Measurements from ENCODE around the gene TAPT1. TPM values are rescaled to one million over a fixed set of nuclear protein-coding genes. Genes with fewer than 3 reads are reported as not detected.
A peak's percentile ranks its signal among the peaks of the same experiment; 100 is the strongest.

TAPT1 gene
- total RNA-seq, 2 experiments from 2014 or later = 35.6 TPM

- ChIA-PET CTCF (no interaction called here), POLR2A (no interaction called here)
- peaks cover 20% of the 10 kb centered on the region for H3K9me3 Mint-ChIP-seq
- H3K27ac Mint-ChIP-seq = no peak overlapping the region
- no peak overlapping the region for H3K4me3 Mint-ChIP-seq
- H3K4me1 Mint-ChIP-seq (ENCODE audit: low read depth) = no peaks in the 10 kb centered on the region
- no peaks in the 10 kb centered on the region for H3K36me3 Mint-ChIP-seq
- H3K27me3 Mint-ChIP-seq = peaks cover 19% of the 10 kb centered on the region
- intact Hi-C loops (cut with micrococcal nuclease) = no loop called here
- no peak for DNase-seq
Measured at GRCh38 chr4:16139066-16139945, 87.0 kb downstream of the TAPT1 start.

GRCh38 chr4:16136827-16137226 lies 89.4 kb downstream of the TAPT1 start:
- no peak overlapping the region for H3K27ac Mint-ChIP-seq
- peaks cover 8% of the 10 kb centered on the region for H3K9me3 Mint-ChIP-seq
- intact Hi-C loops (cut with micrococcal nuclease) = no loop called here
- no peak overlapping the region for H3K4me3 Mint-ChIP-seq
- H3K4me1 Mint-ChIP-seq (ENCODE audit: low read depth) = no peaks in the 10 kb centered on the region
- ChIA-PET CTCF (no interaction called here), POLR2A (no interaction called here)
- DNase-seq = no peak
- peaks cover 20% of the 10 kb centered on the region for H3K27me3 Mint-ChIP-seq
- no peaks in the 10 kb centered on the region for H3K36me3 Mint-ChIP-seq

- Mint-ChIP-seq H3K4me3 (no peak overlapping the region), H3K36me3 (no peaks in the 10 kb centered on the region), H3K4me1 (ENCODE audit: low read depth) (no peaks in the 10 kb centered on the region), H3K27ac (no peak overlapping the region), H3K9me3 (peaks cover 4% of the 10 kb centered on the region), H3K27me3 (peaks cover 20% of the 10 kb centered on the region)
- ChIA-PET CTCF (no interaction called here), POLR2A (no interaction called here)
- intact Hi-C loops (cut with micrococcal nuclease) = no loop called here
- no peak for DNase-seq
Measured at GRCh38 chr4:16136311-16136710, 90.0 kb downstream of the TAPT1 start.

DNA sequence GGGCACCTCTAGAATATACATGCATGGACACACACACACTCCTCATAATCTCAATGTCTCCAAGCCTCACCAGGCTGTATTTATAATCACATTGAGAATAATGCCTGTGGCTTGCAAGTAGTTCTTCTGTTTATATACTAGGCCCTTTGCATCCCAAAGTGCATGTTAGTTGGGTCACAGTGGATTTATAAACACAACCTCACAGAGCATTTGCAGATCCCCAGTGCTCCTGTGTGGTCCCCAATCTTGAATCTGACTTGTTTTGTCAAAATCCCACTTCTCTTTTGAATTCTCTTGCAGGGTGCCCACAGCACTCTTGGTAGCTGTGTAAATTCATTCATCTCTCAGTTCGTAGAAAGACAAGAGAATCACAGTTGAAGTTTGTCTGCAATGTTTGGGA lies 92.9 kb downstream of the TAPT1 start:
- H3K27me3 Mint-ChIP-seq = peaks cover 7% of the 10 kb centered on the region
- H3K9me3 Mint-ChIP-seq = no peaks in the 10 kb centered on the region
- no peaks in the 10 kb centered on the region for H3K4me1 Mint-ChIP-seq (ENCODE audit: low read depth)
- H3K4me3 Mint-ChIP-seq = no peak overlapping the region
- ChIA-PET CTCF (no interaction called here), POLR2A (no interaction called here)
- H3K36me3 Mint-ChIP-seq = no peaks in the 10 kb centered on the region
- intact Hi-C loops (cut with micrococcal nuclease) = no loop called here
- DNase-seq = no peak
- no peak overlapping the region for H3K27ac Mint-ChIP-seq

GRCh38 chr4:16131293-16131692 lies 95.0 kb downstream of the TAPT1 start:
- H3K4me3 Mint-ChIP-seq = no peak overlapping the region
- no peaks in the 10 kb centered on the region for H3K36me3 Mint-ChIP-seq
- ChIA-PET POLR2A (interaction anchor here (0.6 kb wide), 1 partner anchor 15 kb away, joined by 5 read pairs; no protein-coding TSS in a partner anchor), CTCF (no interaction called here)
- H3K27ac Mint-ChIP-seq = no peak overlapping the region
- H3K4me1 Mint-ChIP-seq (ENCODE audit: low read depth) = no peaks in the 10 kb centered on the region
- no peaks in the 10 kb centered on the region for H3K9me3 Mint-ChIP-seq
- intact Hi-C loops (cut with micrococcal nuclease) = no loop called here
- H3K27me3 Mint-ChIP-seq = peaks cover 7% of the 10 kb centered on the region
- no peak for DNase-seq

DNA sequence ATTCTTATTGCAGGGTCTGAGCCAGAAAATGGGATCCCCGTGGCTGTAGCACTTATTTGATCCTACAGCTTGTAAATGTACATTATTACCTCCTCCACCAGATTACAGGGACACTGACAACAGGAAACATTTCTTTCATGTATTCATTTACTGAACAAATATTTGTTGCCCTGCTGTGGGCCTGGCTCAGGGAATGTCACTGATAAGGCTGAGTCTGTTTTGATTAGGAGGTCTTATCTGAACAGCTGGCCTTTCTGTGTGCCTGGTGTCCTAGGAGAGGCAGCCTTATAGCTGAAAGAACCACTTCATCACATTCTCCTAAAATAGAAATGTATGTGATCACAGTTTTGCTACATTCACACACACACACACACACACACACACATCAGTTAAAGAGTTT lies 96.9 kb downstream of the TAPT1 start:
- POLR2A ChIA-PET = no interaction called here
- Mint-ChIP-seq H3K27ac (no peak overlapping the region), H3K4me1 (ENCODE audit: low read depth) (no peaks in the 10 kb centered on the region), H3K27me3 (peaks cover 1% of the 10 kb centered on the region), H3K9me3 (no peaks in the 10 kb centered on the region), H3K36me3 (no peaks in the 10 kb centered on the region), H3K4me3 (no peak overlapping the region)
- DNase-seq = no peak
- intact Hi-C loops (cut with micrococcal nuclease) = no loop called here
- CTCF ChIA-PET = no interaction called here

DNA sequence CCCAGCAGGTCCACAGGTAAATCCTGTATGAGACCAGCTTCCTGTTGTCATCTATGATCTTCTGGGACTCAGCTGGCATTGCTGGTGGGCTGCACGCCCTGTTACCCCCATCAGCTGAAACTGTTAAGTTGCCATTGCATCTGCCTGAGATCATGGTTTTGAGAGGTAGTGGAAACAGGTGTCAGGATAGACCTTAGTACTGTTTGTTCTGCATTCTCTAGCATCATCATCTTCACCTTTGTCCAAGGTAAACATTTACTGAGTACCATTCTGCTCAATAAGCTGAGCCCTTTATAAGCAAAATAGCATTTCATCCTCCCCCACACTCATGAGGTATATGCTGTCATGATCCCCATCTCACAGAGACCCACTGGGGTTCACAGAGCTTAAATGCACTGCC lies 99.6 kb downstream of the TAPT1 start:
- POLR2A ChIA-PET = no interaction called here
- no peaks in the 10 kb centered on the region for H3K27me3 Mint-ChIP-seq
- intact Hi-C loops (cut with micrococcal nuclease) = no loop called here
- CTCF ChIA-PET = no interaction called here
- H3K36me3 Mint-ChIP-seq = no peaks in the 10 kb centered on the region
- no peaks in the 10 kb centered on the region for H3K9me3 Mint-ChIP-seq
- no peak for DNase-seq
- peaks cover 14% of the 10 kb centered on the region for H3K4me1 Mint-ChIP-seq (ENCODE audit: low read depth)
- no peak overlapping the region for H3K27ac Mint-ChIP-seq
- H3K4me3 Mint-ChIP-seq = no peak overlapping the region

DNA sequence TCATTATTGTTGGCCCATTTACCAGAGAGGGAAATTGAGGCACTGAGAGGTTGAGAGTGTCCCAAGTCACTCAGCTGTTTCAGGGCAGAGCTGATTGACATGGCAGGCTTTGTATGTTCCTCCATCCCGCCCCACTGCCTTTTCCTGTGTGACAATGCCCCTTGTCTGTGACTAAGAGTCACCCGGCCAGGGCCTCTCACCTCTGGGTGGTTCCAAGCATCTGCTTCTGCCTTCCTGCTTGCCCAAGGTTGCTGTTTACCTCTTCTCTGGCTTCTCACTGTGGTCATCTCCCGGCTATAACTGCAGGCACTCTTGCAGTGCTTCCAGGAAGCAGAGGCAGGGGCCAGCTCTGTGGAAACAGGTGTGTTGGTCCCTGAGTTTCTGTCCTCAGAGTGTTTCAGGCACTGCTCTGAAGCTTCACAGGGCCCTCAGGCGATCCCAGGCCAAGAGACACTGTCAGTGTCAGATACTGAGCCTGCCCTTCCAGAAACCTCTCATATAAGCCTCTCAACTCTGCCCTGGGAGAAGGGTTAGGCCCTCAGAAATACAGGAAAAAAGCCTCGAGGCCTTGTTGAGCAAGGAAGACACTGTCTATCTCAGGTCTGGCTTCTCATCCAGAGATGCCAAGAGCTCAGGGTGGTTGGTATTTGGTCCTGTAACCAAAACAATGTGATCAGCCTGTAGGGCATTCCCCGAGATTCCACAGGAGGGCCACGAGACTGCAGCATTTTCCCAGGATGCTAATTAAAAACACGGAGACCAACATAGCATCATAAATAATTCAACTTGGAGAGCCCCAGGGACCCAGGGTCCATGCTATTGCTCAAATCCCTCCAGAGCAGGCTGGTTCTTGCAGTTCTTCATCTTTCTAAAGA lies 100.5 kb downstream of the TAPT1 start:
- peak; percentile 15 for DNase-seq
- H3K36me3 Mint-ChIP-seq = no peaks in the 10 kb centered on the region
- H3K27me3 Mint-ChIP-seq = no peaks in the 10 kb centered on the region
- H3K9me3 Mint-ChIP-seq = no peaks in the 10 kb centered on the region
- intact Hi-C loops (cut with micrococcal nuclease) = no loop called here
- POLR2A ChIA-PET = no interaction called here
- no peak overlapping the region for H3K27ac Mint-ChIP-seq
- CTCF ChIA-PET = no interaction called here
- H3K4me3 Mint-ChIP-seq = no peak overlapping the region
- H3K4me1 Mint-ChIP-seq (ENCODE audit: low read depth) = peaks cover 14% of the 10 kb centered on the region

GRCh38 chr4:16124232-16124631 lies 102.0 kb downstream of the TAPT1 start:
- H3K4me3 Mint-ChIP-seq = no peak overlapping the region
- H3K36me3 Mint-ChIP-seq = no peaks in the 10 kb centered on the region
- no peak overlapping the region for H3K27ac Mint-ChIP-seq
- H3K9me3 Mint-ChIP-seq = no peaks in the 10 kb centered on the region
- POLR2A ChIA-PET = no interaction called here
- peaks cover 3% of the 10 kb centered on the region for H3K27me3 Mint-ChIP-seq
- CTCF ChIA-PET = interaction anchor here (0.6 kb wide), 1 partner anchor 179 kb away, joined by 6 read pairs; no protein-coding TSS in a partner anchor
- intact Hi-C loops (cut with micrococcal nuclease) = no loop called here
- H3K4me1 Mint-ChIP-seq (ENCODE audit: low read depth) = peaks cover 14% of the 10 kb centered on the region
- DNase-seq = no peak

DNA sequence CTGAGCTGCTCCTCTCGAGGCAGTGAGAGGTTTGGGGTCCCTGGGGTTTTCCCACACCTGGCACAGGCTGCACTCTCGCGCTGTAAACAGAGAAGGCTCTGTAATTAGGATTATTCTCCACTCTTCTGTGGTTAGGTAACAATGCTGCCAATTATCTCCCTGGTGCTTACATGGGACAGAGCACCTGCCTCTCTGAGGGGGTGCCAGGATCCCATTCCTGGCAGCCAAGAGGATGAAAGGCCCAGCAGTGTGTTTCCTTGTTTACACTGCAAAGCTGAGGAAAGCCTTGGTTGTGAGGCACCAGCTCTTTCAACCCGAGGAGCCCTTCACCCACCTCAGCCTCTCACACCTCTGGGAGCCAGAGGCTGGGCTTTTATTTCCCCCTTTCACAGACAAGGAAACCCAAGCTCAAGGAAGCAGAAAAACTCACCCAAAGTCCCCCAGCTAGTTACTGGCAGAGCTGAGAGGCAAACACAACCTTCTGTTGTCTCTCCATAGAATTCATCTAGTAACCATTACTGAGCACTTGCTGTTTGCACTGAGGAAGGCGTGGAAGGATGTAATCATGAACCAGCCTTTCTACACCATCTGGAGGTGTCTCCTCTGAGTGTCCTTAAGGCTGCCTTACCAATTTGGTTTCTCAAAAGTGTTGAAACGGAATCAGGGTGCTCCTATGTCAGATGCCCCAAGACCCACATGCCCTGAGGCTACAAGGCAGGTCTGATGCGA lies 102.8 kb downstream of the TAPT1 start:
- H3K4me3 Mint-ChIP-seq = no peak overlapping the region
- DNase-seq = no peak
- no peaks in the 10 kb centered on the region for H3K9me3 Mint-ChIP-seq
- peaks cover 14% of the 10 kb centered on the region for H3K4me1 Mint-ChIP-seq (ENCODE audit: low read depth)
- POLR2A ChIA-PET = no interaction called here
- intact Hi-C loops (cut with micrococcal nuclease) = no loop called here
- H3K27me3 Mint-ChIP-seq = peaks cover 3% of the 10 kb centered on the region
- no peak overlapping the region for H3K27ac Mint-ChIP-seq
- no peaks in the 10 kb centered on the region for H3K36me3 Mint-ChIP-seq
- CTCF ChIA-PET = interaction anchor here (0.6 kb wide), 1 partner anchor 180 kb away, joined by 6 read pairs; no protein-coding TSS in a partner anchor

DNA sequence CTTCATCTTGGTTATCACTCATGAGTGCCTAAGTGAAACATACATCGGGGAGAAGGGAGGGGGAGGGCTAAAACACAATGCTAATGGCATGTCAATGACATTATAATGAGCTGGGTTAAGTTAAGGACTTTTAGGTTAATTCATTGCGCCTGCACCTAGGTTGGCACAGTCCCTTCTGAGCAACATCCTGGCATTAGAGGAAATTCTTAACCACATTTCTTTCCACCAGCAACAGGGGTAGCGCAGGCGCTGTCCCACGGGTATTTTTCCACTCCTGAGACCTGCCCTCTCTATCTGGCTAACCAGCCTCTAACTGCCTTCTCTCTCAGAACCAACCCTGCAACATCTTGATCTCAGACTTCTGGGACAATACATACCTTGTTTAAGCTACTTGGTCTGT lies 103.5 kb downstream of the TAPT1 start:
- no peak overlapping the region for H3K4me3 Mint-ChIP-seq
- DNase-seq = peak; percentile 48
- no peak overlapping the region for H3K27ac Mint-ChIP-seq
- POLR2A ChIA-PET = no interaction called here
- peaks cover 3% of the 10 kb centered on the region for H3K27me3 Mint-ChIP-seq
- H3K9me3 Mint-ChIP-seq = no peaks in the 10 kb centered on the region
- CTCF ChIA-PET = no interaction called here
- intact Hi-C loops (cut with micrococcal nuclease) = no loop called here
- peaks cover 14% of the 10 kb centered on the region for H3K4me1 Mint-ChIP-seq (ENCODE audit: low read depth)
- no peaks in the 10 kb centered on the region for H3K36me3 Mint-ChIP-seq

GRCh38 chr4:16122308-16122711 lies 104.0 kb downstream of the TAPT1 start:
- ChIA-PET POLR2A (no interaction called here), CTCF (no interaction called here)
- DNase-seq = no peak
- H3K36me3 Mint-ChIP-seq = no peaks in the 10 kb centered on the region
- no peaks in the 10 kb centered on the region for H3K9me3 Mint-ChIP-seq
- peak overlapping the region; percentile 16 for H3K27ac Mint-ChIP-seq
- intact Hi-C loops (cut with micrococcal nuclease) = no loop called here
- no peak overlapping the region for H3K4me3 Mint-ChIP-seq
- H3K4me1 Mint-ChIP-seq (ENCODE audit: low read depth) = peaks cover 14% of the 10 kb centered on the region
- peaks cover 3% of the 10 kb centered on the region for H3K27me3 Mint-ChIP-seq
